CD4-positive, alpha-beta T cell treated with Interleukin-10 for 1 hour (primary cell): ENCODE data around the gene AIFM2.
"Not testable (repeated sequence)": the region's sequence is repeated elsewhere in the genome, so short reads cannot be mapped to it uniquely, and the experiment has no call there.

Experiments
- DNase-seq: peaks from one replicate; pipeline ENCODE4 v3.0.0-alpha.2; 2020

The AIFM2 gene

GRCh38 chr10:70121281-70121949, 11.2 kb downstream of the AIFM2 start:
- DNase-seq = no peak

GRCh38 chr10:70120417-70120816, 12.2 kb downstream of the AIFM2 start:
- DNase-seq = no peak

- no peak for DNase-seq
These were observed 13.0 kb downstream of the AIFM2 start for GRCh38 chr10:70119623-70120022.

DNA sequence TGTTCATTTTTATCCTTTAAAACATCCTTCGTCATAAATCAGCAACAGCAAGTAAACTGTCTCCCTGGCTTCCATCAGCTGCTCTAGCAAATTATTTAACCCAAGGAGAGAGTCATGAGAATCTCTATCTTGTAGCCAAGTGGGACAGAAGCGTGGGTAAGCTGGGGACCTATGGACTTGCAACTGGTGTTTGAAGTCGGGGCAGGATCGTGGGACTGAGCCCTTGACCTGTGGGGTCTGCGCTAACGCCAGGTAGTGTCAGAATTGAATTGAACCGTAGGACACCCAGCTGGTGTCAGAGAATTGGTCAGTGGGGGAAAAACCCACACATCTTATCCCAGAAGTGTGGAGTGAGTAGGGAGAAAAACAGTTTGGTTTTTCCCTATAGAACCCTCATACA, 13.4 kb downstream of the AIFM2 start:
- no peak for DNase-seq

DNA sequence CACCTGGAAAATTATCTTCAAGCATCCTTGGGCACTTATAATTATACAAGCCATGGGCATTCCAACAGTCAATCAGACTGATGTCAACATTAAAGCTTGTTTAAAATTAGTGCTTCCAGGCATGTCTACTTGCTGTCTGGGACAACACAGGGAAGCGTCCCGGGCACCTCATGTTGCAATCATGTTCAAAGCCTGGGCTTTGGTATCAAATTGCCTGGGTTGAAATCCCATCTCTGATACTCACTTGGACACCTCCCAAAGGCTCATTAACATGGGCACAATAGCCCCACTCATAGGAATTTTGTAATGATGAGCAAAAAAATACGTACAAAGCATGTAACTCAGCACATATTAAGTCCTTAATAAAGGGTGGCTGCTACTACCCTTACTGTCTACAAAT, 14.4 kb downstream of the AIFM2 start:
- no peak for DNase-seq

DNA sequence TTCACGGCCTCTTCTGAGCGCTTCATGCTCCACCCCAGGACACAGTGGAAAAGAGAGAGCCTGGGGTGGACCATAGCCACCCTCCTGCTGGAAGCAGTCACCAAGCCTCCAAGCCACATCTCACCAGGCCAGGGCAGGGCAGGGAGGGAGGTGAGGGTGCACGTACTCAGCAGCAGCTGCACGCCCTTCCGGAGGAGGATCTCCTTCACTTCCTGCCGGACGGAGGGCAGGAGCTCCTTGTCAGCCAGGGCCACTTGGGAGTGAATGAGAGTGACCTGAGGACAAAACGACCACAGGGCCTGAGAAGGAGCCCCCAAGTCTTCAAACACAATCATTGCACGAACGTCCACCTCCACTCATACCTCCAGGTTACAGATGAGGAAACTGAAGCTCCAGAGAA, 15.0 kb downstream of the AIFM2 start:
- DNase-seq = no peak

DNA sequence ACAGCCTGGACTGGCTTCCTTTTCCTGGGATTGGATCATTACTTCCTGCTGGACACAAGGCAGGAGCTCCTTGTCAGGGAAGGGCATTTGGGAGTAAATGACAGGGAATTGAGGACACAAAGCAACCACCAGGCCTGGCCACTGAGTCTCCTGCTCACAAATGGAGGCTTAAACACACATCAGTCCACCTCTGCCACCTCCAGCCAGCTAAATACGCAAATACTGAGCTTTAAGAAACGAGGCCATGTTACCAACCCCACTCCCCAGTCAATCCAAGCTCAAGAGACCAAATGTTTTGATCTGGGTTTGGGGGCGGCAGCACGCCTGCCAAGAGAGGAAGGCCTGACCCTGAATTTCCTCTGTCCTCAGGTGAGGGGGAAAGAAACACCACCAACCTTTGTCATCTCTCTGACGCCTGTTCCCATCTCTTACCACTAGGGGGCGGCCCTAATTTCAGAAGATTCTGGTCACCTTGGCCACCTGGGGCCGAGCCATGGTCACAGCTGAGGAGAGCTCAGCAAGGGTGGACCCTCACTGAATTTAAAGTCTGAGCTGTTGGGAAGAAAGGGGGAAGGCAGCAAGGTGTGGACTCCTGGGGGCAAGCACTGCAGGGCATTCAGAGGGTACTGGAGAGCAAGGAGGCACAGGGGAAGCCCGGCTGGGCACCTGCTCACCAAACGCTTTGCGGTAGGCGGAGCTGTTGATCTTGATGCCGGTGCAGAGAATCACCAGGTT, 16.5 kb downstream of the AIFM2 start:
- DNase-seq = peak; percentile 67

- DNase-seq = no peak
These were observed 17.7 kb downstream of the AIFM2 start for GRCh38 chr10:70114902-70115301.

GRCh38 chr10:70112071-70112470, 20.6 kb downstream of the AIFM2 start:
- no peak for DNase-seq

DNA sequence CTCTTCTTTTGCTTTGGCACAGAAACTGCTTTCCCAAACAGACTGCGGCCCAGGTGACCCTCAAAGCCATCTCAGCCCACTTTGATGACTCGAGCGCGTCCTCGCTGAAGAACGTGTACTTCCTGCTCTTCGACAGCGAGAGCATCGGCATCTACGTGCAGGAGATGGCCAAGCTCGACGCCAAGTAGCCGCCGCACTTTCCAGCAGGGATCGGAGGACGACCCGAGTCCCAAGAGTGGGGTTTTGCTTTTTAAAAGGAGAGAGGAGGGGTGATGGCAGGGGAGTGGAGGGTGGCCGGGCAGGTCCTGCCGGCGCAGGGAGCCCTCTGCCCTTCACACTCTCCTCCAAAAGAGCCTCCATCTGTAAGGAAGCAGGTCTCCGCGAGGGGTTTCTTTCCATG, 21.1 kb downstream of the AIFM2 start:
- no peak for DNase-seq

- no peak for DNase-seq
These were observed 23.4 kb downstream of the AIFM2 start for GRCh38 chr10:70109064-70109729.

DNA sequence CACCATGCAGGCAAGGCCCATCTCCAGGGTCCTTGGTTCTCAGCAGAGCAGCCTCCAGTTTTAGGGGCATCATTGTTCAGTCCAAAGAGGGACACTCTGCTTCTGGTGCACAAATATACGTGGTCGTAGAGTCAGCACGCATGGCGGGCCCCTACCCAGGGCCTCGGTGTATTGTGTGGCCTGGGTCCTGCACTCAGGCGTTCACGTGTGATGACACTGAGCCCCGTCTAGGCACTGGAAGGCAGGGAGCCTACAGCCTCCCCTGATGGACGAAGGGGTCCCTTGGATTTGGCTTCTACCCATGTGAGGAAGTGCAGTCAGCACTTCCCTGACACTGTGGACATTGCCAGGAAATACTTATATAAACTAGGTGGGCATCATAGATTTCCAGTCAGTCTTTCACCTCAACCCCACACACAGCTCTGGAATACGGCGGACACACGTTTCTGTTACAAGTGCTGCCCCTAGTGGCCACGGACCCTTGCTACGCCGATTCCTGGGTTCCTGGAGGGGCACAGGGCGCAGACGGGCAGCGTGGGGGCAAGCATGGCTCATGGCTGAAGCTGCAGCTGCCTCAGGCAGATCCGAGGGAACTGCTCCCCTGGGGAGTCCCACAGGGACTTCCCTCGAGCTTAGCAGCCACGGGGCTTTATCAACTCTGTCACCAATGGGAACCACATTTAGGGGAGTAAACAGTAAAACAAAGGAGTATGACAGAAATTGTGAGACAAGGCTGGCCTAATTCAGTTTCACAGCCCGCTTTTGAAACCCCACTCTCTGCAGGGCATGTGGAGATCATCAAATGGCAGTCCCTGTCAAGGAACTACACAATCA, 25.4 kb downstream of the AIFM2 start:
- no peak for DNase-seq

DNA sequence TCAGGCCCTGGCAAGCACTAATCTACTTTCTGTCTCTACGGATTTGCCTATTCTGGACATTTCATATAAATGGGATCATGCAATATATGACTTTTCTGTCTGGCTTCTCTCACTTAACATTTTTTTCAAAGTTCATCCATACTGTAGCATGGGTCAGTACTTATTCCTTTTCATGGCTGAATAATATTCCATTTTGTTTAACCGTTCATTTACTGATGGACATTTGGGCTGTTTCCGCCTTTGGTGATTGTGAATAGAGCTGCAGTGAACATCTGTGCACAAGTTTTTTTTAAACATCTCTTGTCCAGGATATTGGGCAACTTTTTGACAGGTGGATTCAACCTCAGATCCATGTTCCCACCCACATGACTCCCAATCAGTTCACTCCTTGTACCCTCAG, 31.0 kb downstream of the AIFM2 start:
- no peak for DNase-seq

- DNase-seq = not testable (repeated sequence)
These were observed 31.5 kb downstream of the AIFM2 start for GRCh38 chr10:70101068-70101562.

DNA sequence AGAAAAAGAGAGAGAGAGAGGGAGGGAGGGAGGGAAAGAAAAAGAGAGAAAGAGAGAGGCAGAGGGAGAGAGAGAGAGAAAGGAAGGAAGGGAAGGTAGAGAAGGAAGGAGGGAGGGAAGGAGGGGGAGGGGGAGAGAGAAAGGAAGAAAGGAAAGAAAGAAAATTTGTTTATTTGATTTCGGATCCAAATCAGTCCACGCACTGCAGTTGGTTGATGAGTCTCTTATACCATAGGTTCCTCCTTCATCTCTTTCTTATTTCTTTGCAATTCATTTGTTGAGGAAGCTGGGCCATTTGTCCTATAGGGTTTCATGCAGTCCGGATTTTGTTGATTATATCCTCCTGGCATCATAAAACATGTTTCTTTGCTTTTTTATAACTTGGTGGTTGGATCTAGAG, 34.4 kb downstream of the AIFM2 start:
- DNase-seq = no peak

- no peak for DNase-seq
These were observed 35.2 kb downstream of the AIFM2 start for GRCh38 chr10:70097459-70097858.

DNA sequence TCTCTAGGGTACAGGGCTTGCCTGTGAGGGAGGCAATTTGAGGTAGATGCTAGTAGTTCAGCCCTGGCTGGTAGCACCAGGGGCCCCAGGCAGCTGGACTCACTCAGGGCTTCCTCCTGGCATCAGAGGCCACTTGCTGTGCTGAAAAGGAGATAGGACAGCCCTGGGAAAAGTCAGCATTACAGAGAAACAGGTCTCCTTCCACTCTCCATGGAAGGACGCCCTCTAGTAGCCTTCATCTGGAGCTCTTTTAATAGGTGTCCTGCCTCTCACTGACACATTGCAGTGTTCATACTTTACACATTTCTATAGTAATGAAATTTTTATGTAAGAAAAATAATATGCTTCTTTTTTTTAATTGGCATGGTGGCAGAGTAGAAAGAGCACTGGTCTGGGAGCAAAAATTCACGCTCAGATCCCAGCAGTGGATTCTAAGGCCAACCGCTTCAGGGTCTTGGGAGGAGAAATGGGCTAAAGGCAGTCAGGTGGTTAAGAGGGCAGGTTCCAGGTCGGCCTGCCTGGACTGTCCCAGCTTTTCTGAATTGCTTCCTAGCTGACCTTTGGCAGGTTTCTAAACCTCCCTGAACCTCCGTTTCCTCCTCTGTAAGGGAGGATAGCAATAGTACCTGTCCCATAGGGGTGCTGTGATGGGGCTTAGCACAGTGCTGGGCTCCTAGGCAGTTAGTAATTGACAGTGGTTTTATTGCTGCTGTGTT, 35.8 kb downstream of the AIFM2 start:
- DNase-seq = no peak

GRCh38 chr10:70096016-70096704, 36.5 kb downstream of the AIFM2 start:
- DNase-seq = no peak

- no peak for DNase-seq
These were observed 38.4 kb downstream of the AIFM2 start for GRCh38 chr10:70094250-70094649.

DNA sequence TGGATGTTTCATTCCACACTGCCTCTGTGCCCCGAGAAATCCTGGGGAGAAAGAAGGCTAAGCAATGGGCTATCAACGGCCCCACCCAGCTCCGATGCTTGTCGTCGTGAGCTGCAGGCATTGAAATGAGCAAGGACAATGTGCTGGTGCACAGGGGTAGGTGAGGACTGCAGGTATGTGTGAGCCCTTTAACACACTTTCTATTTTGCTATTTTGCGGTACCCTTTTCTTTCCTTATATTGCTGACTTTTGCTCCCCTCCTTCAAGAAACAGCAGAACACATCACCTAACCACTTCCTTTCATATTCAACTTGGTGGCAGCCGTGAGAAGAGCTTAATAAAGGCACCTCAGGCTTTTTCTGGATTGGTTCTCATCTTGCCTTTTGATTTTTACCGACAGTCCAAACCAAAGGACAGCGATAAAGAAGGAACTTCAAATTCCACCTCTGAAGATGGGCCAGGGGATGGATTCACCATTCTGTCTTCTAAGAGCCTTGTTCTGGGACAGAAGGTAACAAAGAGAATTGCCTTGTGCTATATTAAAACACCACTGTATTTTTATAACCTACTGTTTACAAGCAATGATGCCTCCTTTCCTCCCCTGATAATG, 39.2 kb downstream of the AIFM2 start:
- peak; percentile 57 for DNase-seq

DNA sequence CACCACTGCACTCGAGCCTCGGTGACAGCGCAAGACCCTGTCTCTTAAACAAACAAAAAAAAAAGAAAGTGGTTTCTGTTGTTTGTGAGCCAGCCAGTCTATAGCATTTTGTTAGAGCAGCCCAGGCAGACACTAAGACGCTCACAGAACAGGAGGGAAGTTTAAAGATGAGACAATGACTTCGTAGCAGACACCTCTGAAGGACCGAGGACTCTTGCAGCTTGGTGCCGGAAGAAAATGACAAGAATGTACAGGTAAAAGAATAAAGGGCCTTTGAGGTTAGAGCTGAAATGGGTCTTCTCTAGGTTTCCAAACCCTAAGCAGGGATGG, 40.3 kb downstream of the AIFM2 start:
- DNase-seq = no peak
